NCI-H1694 (cell line): ENCODE data around the gene SURF1.
"Not testable (repeated sequence)": the region's sequence is repeated elsewhere in the genome, so short reads cannot be mapped to it uniquely, and the experiment has no call there.

ENCODE experiments used
- DNase-seq: peaks from one replicate; lab custom pipeline; 2025; lab: John Stamatoyannopoulos, UW

SURF1 gene

GRCh38 chr9:133342570-133342969 lies 13.7 kb downstream of the SURF1 start:
- no peak for DNase-seq

GRCh38 chr9:133342069-133342406 lies 14.2 kb downstream of the SURF1 start:
- DNase-seq, result no peak

- DNase-seq, result no peak
Observed at GRCh38 chr9:133341369-133342068, 14.8 kb downstream of the SURF1 start.

GRCh38 chr9:133340916-133341315 lies 15.4 kb downstream of the SURF1 start:
- no peak for DNase-seq

GRCh38 chr9:133340256-133340655 lies 16.0 kb downstream of the SURF1 start:
- no peak for DNase-seq

- DNase-seq, result no peak
Observed at GRCh38 chr9:133339641-133340040, 16.6 kb downstream of the SURF1 start.

GRCh38 chr9:133335924-133336811 lies 20.1 kb downstream of the SURF1 start, which contains the start of gene SURF6:
SURF6 (minus strand) TSS chr9:133336188; CDS start chr9:133336132, 56 bp downstream.
- DNase-seq, result peak; percentile 77

GRCh38 chr9:133334888-133335287 lies 21.4 kb downstream of the SURF1 start:
- DNase-seq, result not testable (repeated sequence)

- no peak for DNase-seq
Observed at GRCh38 chr9:133334161-133334560, 22.1 kb downstream of the SURF1 start.

GRCh38 chr9:133333566-133333965 lies 22.7 kb downstream of the SURF1 start:
- DNase-seq, result no peak

- no peak for DNase-seq
Observed at GRCh38 chr9:133333011-133333410, 23.3 kb downstream of the SURF1 start.

- DNase-seq, result no peak
Observed at GRCh38 chr9:133332381-133332730, 23.9 kb downstream of the SURF1 start.

GRCh38 chr9:133331641-133332380 lies 24.5 kb downstream of the SURF1 start:
- no peak for DNase-seq

GRCh38 chr9:133331221-133331620 lies 25.1 kb downstream of the SURF1 start:
- no peak for DNase-seq

GRCh38 chr9:133329306-133330156 lies 26.8 kb downstream of the SURF1 start:
- DNase-seq, result not testable (repeated sequence)

- no peak for DNase-seq
Observed at GRCh38 chr9:133327834-133328484, 28.3 kb downstream of the SURF1 start.

- DNase-seq, result not testable (repeated sequence)
Observed at GRCh38 chr9:133327021-133327420, 29.3 kb downstream of the SURF1 start.

GRCh38 chr9:133323991-133324703 lies 32.1 kb downstream of the SURF1 start:
- DNase-seq, result no peak

- DNase-seq, result no peak
Observed at GRCh38 chr9:133323211-133323610, 33.1 kb downstream of the SURF1 start.

- DNase-seq, result no peak
Observed at GRCh38 chr9:133322701-133323100, 33.6 kb downstream of the SURF1 start.
